ENCODE results near the gene UBE2J2.

Gene UBE2J2

GRCh38 chr1:1279028-1279427, 5.4 kb upstream of the UBE2J2 start:
- DNase-seq = no peak

DNA sequence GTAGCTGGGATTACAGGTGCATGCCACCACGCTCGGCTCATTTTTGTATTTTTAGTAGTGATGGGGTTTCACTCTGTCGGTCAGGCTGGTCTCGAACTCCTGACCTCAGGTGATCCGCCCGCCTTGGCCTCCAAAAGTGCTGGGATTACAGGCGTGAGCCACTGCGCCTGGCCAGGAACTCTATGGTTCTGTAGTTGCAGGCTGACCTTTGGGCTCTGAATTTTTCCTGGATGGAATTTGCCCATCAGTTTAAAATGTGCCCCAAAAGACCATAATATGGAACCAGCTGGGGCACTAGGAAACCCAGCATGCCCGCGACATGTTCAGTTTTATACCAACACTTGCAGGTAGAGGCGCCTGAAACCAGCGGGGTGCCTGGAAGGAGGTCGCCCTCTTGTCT, 5.0 kb upstream of the UBE2J2 start:
- DNase-seq = no peak

- DNase-seq = no peak
Observed at GRCh38 chr1:1275836-1276235, 2.2 kb upstream of the UBE2J2 start.

DNA sequence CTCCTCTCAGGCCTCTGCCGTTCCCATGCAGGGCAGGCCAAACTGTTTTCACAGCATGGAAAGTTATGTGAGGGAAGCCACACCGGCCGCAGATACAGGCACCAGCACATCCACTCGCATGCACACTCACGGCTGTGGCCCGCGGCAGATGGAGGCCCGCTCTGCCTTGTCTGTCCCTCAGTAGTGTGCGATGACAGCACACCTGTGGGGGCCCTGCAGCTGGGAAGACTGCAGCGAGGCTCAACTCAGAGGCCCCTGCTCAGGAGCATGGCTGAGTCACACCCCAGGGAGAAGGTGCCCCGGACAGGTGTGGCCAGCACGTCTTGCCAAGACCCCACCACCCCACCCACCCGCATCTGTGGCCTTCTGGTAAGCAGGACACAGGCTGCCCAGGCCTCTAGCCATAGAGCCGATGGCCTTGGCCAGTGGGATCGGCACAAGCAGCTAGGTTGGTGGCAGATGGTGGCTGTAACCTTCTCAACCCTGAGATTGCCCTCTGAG, 1.3 kb upstream of the UBE2J2 start:
- DNase-seq = no peak

- DNase-seq = no peak
Observed at GRCh38 chr1:1274299-1274930, 761 bp upstream of the UBE2J2 start.

GRCh38 chr1:1273209-1273511, 494 bp downstream of the UBE2J2 start:
- no peak for DNase-seq

GRCh38 chr1:1272341-1273208, 1.1 kb downstream of the UBE2J2 start:
- no peak for DNase-seq

DNA sequence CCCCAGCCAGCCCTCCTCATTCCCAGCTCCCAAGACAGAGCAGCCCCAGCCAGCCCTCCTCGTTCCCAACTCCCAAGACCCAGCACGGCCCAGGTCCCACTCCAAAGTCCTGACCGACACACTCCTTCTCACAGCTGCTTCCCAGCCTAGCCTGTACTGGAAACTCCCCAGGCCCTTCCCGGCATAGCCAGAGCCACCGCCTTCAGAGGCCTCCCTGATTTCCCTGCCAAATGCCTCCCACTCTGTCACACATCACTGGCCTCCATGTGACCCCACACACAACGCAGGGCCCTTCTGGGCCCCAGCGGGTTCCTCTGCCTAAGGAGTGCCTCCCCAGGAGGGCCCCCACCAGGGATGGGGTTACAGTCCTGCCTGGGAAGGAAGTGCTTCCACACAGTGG, 2.8 kb downstream of the UBE2J2 start:
- DNase-seq = no peak

- DNase-seq = no peak
Observed at GRCh38 chr1:1268284-1268682, 5.4 kb downstream of the UBE2J2 start.

DNA sequence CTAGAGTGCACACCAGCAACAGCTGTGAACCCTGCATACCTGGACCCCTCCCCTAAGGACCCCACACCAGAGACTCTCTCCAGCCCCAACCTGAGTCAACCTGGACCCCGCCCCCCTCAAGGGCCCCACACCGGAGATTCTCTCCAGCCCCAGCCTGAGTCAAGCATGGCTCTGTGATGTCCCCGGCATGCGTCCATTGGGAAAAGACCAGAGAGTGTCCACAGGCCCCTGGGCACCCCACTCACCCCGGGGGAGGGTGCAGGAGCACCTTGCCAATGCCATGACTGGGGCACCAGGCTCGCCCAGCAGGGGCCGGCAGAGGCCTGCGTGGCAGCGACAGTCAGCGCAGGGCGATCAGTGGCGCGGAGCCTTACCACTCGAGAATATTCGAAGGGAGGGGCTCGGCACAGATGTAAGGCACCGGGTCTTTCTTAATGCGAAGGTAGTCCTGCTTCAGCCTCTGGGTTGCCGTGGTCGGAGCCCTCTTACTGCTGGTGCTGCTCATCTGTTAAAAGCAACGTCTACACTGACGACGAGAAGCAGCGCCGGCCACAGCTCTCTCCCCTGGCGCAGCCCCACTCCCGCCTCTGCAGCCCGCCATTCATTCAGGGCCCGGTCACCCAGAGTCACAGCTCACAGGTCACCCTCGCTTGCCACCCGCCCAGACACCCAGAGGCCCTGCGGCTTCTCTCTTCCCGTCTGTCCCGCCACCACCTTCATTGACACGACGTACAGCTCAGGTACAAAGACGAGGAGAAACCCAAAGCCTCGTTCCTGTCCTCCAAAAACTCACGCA, 6.0 kb downstream of the UBE2J2 start:
- DNase-seq = no peak

- DNase-seq = no peak
Observed at GRCh38 chr1:1264868-1265272, 8.8 kb downstream of the UBE2J2 start.

- no peak for DNase-seq
Observed at GRCh38 chr1:1264026-1264425, 9.6 kb downstream of the UBE2J2 start.

DNA sequence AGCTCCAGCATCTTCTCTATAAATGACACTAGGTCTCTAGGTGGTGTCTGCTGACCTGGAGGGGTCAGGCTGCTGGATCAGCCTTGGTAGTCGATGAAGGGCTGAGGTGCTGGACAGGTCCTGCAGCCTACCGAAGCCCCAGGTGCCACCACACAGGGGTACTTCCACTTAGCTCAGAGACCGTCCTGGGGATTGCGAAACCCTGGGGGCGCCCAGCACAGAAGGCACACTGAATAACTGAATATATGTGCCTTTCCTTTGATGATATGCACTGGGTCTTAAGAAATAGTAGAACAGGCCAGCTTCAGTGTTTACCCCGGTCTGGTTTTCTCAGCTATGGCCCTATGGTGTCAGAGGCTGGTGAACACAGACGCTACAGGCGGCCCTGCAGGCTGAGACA, 10.9 kb downstream of the UBE2J2 start:
- DNase-seq = no peak

DNA sequence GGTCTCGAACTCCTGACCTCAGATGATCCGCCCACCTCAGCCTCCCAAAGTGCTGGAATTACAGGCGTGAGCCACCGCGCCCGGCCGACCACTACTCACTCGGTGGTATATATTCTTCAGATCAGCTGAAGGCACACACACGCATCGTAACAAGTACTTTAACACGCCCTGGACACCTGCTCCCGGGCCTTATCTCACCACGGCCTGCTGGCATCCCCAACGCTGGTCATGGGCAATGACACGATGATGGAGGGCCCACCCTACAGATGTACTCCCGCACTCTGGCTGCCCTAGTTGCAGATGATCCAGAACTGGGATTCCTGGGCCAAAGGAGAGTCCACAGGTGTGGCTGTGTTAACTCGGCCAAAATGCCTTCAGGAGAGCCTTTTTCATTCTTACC, 11.6 kb downstream of the UBE2J2 start:
- DNase-seq = no peak

GRCh38 chr1:1260843-1261560, 12.7 kb downstream of the UBE2J2 start:
- DNase-seq = no peak

DNA sequence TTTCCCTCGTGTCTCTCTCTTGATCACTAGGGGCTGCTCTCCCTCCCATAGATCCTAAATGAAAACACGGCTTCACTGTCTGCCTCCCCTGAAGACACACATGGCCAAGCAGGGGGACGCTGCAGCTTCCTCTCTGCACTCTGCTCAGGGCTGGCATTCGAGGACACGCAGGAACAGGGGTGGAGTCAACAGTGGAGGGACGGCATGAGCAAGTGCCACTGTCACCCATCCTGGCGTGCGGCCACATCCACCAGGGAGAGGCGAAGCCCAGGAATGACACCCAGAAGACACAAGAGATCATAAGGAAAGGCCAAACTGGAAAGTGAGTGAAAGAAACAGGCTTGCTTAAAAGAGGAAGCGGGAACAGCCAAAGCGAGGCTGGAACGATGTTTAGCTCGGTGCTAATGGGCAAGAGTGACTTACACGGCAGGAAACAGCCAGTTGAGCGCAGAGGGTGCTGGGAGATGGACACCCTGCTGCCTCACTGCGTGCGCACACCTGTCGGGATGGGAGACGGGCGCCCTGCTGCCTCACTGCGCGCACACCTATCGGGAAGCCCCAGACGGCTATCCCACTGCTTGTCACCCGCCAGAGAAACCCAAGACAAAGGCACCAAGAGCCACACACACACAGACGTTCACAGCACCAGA, 13.6 kb downstream of the UBE2J2 start:
- no peak for DNase-seq

- DNase-seq = no peak
Observed at GRCh38 chr1:1259540-1259939, 14.1 kb downstream of the UBE2J2 start.

DNA sequence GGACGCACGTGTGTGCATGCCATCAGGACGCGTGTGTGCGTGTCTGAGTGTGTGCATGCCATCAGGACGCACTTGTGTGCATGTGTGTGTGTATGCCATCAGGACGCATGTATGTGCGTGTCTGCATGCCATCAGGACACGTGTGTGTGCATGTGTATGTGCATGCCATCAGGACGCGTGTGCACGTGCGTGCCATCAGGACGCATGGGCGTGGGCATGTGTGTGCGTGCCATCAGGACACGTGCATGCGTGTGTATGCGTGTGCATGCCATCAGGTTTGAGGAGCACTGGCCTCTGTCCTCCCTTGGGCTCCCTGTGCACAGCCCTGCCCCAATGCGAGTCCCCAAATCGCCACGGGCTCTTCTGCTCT, 14.6 kb downstream of the UBE2J2 start:
- DNase-seq = no peak

- no peak for DNase-seq
Observed at GRCh38 chr1:1256956-1257871, 16.4 kb downstream of the UBE2J2 start.

- DNase-seq = no peak
Observed at GRCh38 chr1:1255611-1256010, 18.0 kb downstream of the UBE2J2 start.

GRCh38 chr1:1255078-1255477, 18.6 kb downstream of the UBE2J2 start:
- DNase-seq = no peak

DNA sequence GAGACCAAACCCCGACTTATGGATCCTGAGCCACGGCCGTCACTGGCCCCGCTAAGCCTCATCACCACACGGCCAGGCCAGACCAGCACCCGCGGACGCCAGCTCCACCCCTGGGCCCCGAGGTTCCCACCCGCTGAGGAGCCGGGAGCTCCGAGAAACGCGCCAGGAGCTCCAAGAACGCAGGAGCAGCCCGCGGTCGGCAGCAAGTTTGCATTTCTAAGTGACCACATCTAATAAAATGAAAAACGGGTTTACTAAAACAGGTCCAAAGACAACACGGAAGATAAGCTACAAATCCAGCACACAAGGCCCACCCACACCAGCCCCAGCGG, 19.0 kb downstream of the UBE2J2 start:
- DNase-seq = no peak

All from NCI-H524 treated with DMSO at 0.1 percent for 48 hours (cell line).